ENCODE data around the gene DRC7.

The DRC7 gene

GRCh38 chr16:57690782-57691471 lies 3.7 kb upstream of the DRC7 start:
- H3K27ac ChIP-seq = no peak overlapping the region
- TF ChIP-seq CTCF (IDR thresholded peaks at IDR 0.05) (no peak), ZFX (IDR thresholded peaks at IDR 0.05; ENCODE audit: borderline replicate concordance) (no peak)

GRCh38 chr16:57692636-57693035 lies 2.0 kb upstream of the DRC7 start:
- TF ChIP-seq ZFX (IDR thresholded peaks at IDR 0.05; ENCODE audit: borderline replicate concordance) (no peak), CTCF (IDR thresholded peaks at IDR 0.05) (no peak)
- no peak overlapping the region for H3K27ac ChIP-seq

GRCh38 chr16:57693550-57693949 lies 1.1 kb upstream of the DRC7 start:
- no peak for TF ChIP-seq ZFX (IDR thresholded peaks at IDR 0.05; ENCODE audit: borderline replicate concordance)
- TF ChIP-seq CTCF (IDR thresholded peaks at IDR 0.05) = no peak
- H3K27ac ChIP-seq = no peak overlapping the region

DNA sequence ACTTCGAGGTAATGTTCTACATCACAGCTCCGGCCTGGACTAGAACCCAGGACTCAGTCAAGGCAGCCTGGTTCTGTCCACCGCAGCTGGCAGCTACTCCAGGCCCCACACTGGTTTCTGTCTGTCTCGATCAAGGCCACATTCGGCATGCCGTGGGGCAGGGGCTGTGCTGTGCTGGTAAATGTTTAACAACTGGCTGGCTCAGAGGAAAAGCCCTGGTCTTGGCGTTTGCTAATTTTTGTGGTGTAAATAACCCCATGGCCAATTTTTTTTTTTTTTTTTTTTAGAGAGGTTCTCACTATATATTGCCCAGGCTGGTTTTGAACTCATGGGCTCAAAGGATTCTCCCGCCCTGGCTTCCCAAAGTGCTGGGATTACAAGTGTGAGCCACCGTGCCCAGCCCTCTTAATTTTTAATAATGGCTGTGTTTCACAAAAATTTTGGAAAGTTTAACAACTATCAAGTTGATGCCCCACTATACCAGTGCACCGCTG lies 328 bp upstream of the DRC7 start:
- no peak overlapping the region for H3K27ac ChIP-seq
- TF ChIP-seq ZFX (IDR thresholded peaks at IDR 0.05; ENCODE audit: borderline replicate concordance) = no peak
- TF ChIP-seq CTCF (IDR thresholded peaks at IDR 0.05) = no peak

- no peak overlapping the region for H3K27ac ChIP-seq
- TF ChIP-seq CTCF (IDR thresholded peaks at IDR 0.05) (no peak), ZFX (IDR thresholded peaks at IDR 0.05; ENCODE audit: borderline replicate concordance) (no peak)
Measured at GRCh38 chr16:57695680-57696069, 1.1 kb downstream of the DRC7 start.

GRCh38 chr16:57696240-57696639 lies 1.6 kb downstream of the DRC7 start:
- H3K27ac ChIP-seq = no peak overlapping the region
- no peak for TF ChIP-seq ZFX (IDR thresholded peaks at IDR 0.05; ENCODE audit: borderline replicate concordance)
- no peak for TF ChIP-seq CTCF (IDR thresholded peaks at IDR 0.05)

- no peak for TF ChIP-seq ZFX (IDR thresholded peaks at IDR 0.05; ENCODE audit: borderline replicate concordance)
- TF ChIP-seq CTCF (IDR thresholded peaks at IDR 0.05) = no peak
- H3K27ac ChIP-seq = no peak overlapping the region
Measured at GRCh38 chr16:57697896-57698537, 3.4 kb downstream of the DRC7 start.

All from 22Rv1 (cell line).